Fibroblast of the aortic adventitia (primary cell): ENCODE results near the gene PRDM11. TPM values are rescaled to one million over a fixed set of nuclear protein-coding genes. Genes with fewer than 3 reads are reported as not detected.

Source experiments
- DNase-seq: peaks from one replicate; pipeline ENCODE4 v3.0.0-alpha.2; 2010; ENCODE audit warnings: low read depth
- H3K4me3 ChIP-seq: 2 replicates; pipeline ENCODE4 v1.5.1; 2011; ENCODE audit warnings: low read depth, mild to moderate bottlenecking, control low read depth, low read length, moderate library complexity
- total RNA-seq: library from RNA; depleted of rRNA; stranded (reverse); fragments of >200 nt; gene quantifications from 2 replicates; pipeline ENCODE4 v1.2.3, GENCODE V29; 2012; ENCODE audit warnings: low replicate concordance
- TF ChIP-seq, protein P1 (sequence below): IDR thresholded peaks from 2 replicates; pipeline ENCODE4 v1.5.1; 2011; ENCODE audit warnings: mild to moderate bottlenecking, low read length, control low read depth, inconsistent platforms; ENCODE audit not compliant: insufficient read depth

The PRDM11 gene
- total RNA-seq, 1 donor: 5.3 TPM

DNA sequence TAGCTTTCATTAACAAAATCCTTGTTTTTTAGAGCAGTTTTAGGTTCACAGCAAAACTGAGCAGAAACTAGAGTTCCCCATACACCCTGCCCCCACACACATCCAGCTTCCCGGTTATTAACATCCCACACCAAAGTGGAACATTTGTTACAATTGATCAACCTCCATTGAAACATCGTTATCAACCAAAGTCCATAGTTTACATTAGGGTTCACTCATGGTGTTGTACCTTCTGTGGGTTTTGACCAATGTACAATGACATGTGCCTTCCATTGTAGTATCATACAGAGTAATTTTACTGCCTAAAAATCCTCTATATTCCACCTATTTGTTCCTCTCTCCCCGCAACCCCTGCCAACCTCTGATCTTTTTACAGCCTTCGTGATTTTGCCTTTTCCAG is 28.5 kb downstream of the PRDM11 start:
- TF ChIP-seq, protein P1, sequence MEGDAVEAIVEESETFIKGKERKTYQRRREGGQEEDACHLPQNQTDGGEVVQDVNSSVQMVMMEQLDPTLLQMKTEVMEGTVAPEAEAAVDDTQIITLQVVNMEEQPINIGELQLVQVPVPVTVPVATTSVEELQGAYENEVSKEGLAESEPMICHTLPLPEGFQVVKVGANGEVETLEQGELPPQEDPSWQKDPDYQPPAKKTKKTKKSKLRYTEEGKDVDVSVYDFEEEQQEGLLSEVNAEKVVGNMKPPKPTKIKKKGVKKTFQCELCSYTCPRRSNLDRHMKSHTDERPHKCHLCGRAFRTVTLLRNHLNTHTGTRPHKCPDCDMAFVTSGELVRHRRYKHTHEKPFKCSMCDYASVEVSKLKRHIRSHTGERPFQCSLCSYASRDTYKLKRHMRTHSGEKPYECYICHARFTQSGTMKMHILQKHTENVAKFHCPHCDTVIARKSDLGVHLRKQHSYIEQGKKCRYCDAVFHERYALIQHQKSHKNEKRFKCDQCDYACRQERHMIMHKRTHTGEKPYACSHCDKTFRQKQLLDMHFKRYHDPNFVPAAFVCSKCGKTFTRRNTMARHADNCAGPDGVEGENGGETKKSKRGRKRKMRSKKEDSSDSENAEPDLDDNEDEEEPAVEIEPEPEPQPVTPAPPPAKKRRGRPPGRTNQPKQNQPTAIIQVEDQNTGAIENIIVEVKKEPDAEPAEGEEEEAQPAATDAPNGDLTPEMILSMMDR: no peak
- H3K4me3 ChIP-seq: no peak overlapping the region
- DNase-seq: no peak

DNA sequence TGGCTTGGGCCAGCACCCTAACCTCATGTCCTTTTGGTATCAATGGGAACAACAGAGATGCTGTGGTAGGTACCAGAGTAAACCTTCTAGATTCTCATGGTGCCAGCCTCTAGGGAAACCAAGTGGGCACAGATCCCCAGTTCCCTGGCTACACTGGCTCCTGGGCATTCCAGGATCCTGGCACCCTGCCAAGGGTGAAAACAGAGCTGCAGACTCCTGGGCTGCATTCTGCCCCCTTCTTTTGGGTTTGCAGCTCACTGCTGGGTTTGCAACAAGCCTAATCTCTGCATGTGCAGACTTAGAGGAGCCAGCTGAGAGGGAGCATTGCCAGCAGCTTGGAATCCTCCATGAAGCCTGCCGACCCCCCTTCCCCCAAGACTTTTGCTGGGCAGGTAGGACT is 30.6 kb downstream of the PRDM11 start:
- TF ChIP-seq, protein P1: no peak
- no peak for DNase-seq
- H3K4me3 ChIP-seq: no peak overlapping the region

DNA sequence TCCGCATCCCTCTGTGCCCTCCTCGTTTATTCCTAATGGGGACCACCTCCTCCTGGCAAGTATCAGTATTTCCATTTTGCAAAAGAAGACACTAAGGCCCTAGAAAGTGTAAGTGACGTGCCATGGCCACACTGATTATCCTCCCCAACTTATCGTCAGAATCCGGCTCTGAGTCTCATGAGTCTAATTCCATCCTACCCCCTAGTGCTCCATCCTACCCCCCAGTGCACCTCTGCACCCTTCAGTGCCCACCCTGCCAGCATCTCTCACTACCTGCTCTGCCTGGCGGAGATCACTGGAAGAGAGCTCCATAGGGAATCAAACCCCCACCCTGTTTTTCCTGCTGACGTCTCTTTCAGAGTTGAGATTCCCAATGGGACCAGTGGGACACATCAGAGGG is 31.8 kb downstream of the PRDM11 start:
- no peak for DNase-seq
- TF ChIP-seq, protein P1: no peak
- H3K4me3 ChIP-seq: no peak overlapping the region

DNA sequence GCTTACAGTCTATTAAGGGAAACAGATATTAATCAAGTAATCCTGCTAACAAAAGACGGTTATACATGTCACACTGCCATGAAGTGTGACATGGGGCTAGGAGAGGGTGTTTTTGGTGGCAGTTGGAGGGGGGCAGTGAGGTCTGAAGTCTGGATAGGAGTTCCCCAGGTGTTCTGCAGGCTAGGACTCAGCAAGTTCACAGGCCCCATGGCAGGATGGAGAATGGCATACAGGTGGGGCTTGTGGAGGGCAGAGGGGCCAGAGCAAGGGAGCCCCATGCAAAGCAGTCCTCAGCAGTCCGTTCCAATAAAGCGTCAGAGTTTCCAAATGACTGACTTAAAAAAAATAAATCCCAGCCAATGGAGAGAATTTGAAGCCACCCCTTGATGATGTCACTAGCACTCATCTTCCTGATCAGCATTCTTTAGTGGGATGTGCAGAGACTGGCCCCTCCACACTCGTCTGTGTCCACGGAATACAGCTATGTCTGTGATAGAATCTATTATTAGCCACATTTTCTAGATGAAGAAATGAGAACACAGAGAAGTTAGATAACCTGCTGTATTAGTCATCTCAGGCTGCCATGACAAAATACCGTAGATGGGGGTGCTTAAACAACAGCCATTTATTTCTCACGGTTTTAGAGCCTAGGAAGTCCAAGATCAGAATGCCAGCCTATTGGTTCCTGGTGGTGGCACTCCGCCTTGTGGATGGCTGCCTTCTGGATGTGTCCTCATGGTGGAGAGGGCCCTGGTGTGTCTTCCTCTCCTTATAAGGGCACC is 32.6 kb downstream of the PRDM11 start:
- H3K4me3 ChIP-seq: no peak overlapping the region
- TF ChIP-seq, protein P1: no peak
- DNase-seq: peak; percentile 36

DNA sequence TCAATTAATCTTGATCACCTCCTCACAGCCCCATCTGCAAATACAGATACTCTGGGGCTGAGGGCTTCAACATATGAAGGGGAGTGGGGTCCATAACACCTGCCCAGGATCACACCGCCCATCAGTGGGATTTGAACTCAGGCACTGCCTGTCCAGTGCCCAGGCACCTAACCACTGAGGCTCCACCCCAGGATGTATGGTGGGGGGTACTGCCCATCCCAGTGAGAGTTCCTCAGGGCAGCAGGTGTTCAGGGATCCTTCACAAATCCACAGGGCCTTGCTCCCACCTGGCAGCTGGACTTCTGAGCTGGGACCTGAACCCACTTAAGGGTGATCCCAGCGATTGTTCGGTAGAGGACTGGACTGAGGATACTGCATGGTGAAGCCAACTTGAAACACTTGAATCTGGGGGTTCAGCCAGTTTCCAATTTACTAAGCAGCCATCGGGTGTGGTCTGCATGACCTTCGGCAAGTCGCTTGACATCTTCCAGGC is 33.3 kb downstream of the PRDM11 start:
- H3K4me3 ChIP-seq: peak overlapping the region; percentile 53
- DNase-seq: no peak
- TF ChIP-seq, protein P1: no peak

DNA sequence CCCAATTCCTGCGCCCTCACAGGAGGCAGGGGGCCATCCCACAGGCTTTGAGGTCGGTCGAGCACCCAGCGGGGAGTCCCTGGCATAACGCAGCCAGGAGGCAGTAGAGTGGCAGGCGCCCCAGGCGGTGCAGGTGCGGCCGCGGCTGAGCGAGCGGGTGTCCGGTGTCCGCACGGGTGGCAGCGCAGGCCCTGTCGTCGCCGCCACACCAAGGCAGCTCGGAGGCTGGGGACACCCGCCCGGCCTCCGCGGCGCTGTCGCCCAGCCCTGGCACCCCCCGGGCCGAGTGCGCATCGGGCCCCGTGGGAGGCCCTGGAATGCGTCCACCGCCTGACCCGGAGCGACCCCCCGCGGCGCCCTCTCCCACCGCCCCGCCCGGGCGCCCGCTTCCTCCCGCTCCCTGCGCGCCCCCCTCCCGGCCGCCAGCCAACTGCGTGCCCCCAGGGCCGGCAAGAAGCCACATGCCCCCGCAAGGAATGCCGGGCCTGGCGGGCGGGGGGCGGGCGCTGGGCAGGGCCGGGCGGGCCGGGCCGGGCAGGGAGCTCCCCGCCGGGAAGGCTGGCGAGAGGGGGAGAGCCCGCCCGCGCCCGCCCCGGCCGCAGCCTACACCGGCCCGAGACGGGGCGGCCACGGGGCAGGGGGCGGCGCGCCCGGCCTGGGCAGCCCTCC is 33.9 kb downstream of the PRDM11 start:
- TF ChIP-seq, protein P1: peak; percentile 26
- peak overlapping the region; percentile 53 for H3K4me3 ChIP-seq
- no peak for DNase-seq

DNA sequence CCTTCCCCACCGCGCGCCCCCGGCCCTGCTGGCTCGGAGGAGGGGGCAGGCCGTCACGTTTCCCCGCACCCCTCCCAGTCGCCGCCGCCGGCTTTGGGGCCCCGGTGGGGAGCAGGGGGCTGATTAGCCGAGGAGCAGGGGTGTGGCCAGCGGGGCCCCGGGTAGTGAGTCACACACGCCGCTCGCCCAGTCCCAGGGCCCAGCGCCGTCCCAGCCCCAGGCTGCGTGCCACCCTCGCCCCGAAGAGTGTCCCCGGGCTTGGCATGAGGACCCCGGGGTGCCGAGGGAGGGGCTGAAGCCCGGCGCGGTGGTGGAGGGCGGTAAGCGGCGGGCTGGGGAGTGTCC is 34.4 kb downstream of the PRDM11 start:
- DNase-seq: peak; percentile 31
- TF ChIP-seq, protein P1: no peak
- H3K4me3 ChIP-seq: peak overlapping the region; percentile 53
